Astrocyte (in vitro differentiated cells and primary cell): ENCODE measurements around the gene ANAPC7. TPM values are rescaled to one million over a fixed set of nuclear protein-coding genes. Genes with fewer than 3 reads are reported as not detected.
"Not testable (repeated sequence)": the region's sequence is repeated elsewhere in the genome, so short reads cannot be mapped to it uniquely, and the experiment has no call there.

ENCODE experiments used
- DNase-seq: peaks from one replicate; pipeline ENCODE4 v3.0.0-alpha.2; 2010; ENCODE audit warnings: low read depth
- FAIRE-seq: peaks from 2 replicates; lab custom pipeline; 2011; peaks lifted over from hg19 to GRCh38; lab: Jason Lieb, UNC
- H2AFZ ChIP-seq: 2 replicates; pipeline ENCODE4 v1.6.0; 2012; ENCODE audit warnings: low read depth, low read length, inconsistent platforms
- H3K27ac ChIP-seq: 2 replicates; pipeline ENCODE4 v1.5.1; 2011; ENCODE audit warnings: low read depth, low read length, inconsistent platforms
- H3K27me3 ChIP-seq: 2 replicates; pipeline ENCODE4 v1.6.0; 2011; ENCODE audit warnings: low read length, inconsistent platforms; ENCODE audit not compliant: insufficient read depth
- H3K36me3 ChIP-seq: 2 replicates; pipeline ENCODE4 v1.5.1; 2011; ENCODE audit warnings: low read length, inconsistent platforms; ENCODE audit not compliant: insufficient read depth
- H3K4me1 ChIP-seq: 2 replicates; pipeline ENCODE4 v1.5.1; 2011; ENCODE audit warnings: low read length, inconsistent platforms; ENCODE audit not compliant: insufficient read depth
- H3K4me2 ChIP-seq: 2 replicates; pipeline ENCODE4 v1.6.0; 2012; ENCODE audit warnings: low read length, inconsistent platforms
- H3K4me3 ChIP-seq: 2 replicates; pipeline ENCODE4 v1.5.1; 2011; ENCODE audit warnings: low read depth, mild to moderate bottlenecking, low read length, inconsistent platforms; ENCODE audit not compliant: insufficient read depth
- H3K79me2 ChIP-seq: 2 replicates; pipeline ENCODE4 v1.6.0; 2012; ENCODE audit warnings: mild to moderate bottlenecking, low read length, inconsistent platforms; ENCODE audit not compliant: insufficient read depth
- H3K9ac ChIP-seq: 2 replicates; pipeline ENCODE4 v1.6.0; 2012; ENCODE audit warnings: mild to moderate bottlenecking, low read length, inconsistent platforms
- H3K9me3 ChIP-seq: 2 replicates; pipeline ENCODE4 v1.5.1; 2012; ENCODE audit warnings: low read depth, mild to moderate bottlenecking, low read length, inconsistent platforms; ENCODE audit not compliant: insufficient read depth
- H4K20me1 ChIP-seq: 2 replicates; pipeline ENCODE4 v1.6.0; 2012; ENCODE audit warnings: low read length, inconsistent platforms; ENCODE audit not compliant: insufficient read depth
- H3K27ac Mint-ChIP-seq: one replicate; pipeline ENCODE4 v1.8.0; 2021; ENCODE audit warnings: mild to moderate bottlenecking, mixed read lengths; ENCODE audit not compliant: unreplicated experiment
- H3K27me3 Mint-ChIP-seq: one replicate; pipeline ENCODE4 v1.8.0; 2021; ENCODE audit warnings: low read depth, mixed read lengths; ENCODE audit not compliant: unreplicated experiment
- H3K36me3 Mint-ChIP-seq: one replicate; pipeline ENCODE4 v1.8.0; 2021; ENCODE audit warnings: low read depth, mixed read lengths; ENCODE audit not compliant: unreplicated experiment
- H3K4me1 Mint-ChIP-seq: one replicate; pipeline ENCODE4 v1.8.0; 2021; ENCODE audit warnings: low read depth, mixed read lengths; ENCODE audit not compliant: unreplicated experiment
- H3K4me3 Mint-ChIP-seq: one replicate; pipeline ENCODE4 v1.8.0; 2021; ENCODE audit warnings: mild to moderate bottlenecking, moderate library complexity, mixed read lengths; ENCODE audit not compliant: unreplicated experiment
- H3K9me3 Mint-ChIP-seq: one replicate; pipeline ENCODE4 v1.8.0; 2021; ENCODE audit warnings: mild to moderate bottlenecking, mixed read lengths; ENCODE audit not compliant: unreplicated experiment
- EZH2 ChIP-seq: IDR thresholded peaks from 2 replicates; pipeline ENCODE4 v1.6.1; 2012; ENCODE audit warnings: mild to moderate bottlenecking, low read length, inconsistent platforms; ENCODE audit not compliant: insufficient read depth
- total RNA-seq: library from RNA; stranded (reverse); gene quantifications from 2 replicates; pipeline ENCODE4 v1.2.1, GENCODE V29; 2021
- TF ChIP-seq, protein P1 (sequence below): IDR thresholded peaks from 2 replicates; pipeline ENCODE4 v1.5.1; 2011; ENCODE audit warnings: low read depth, mild to moderate bottlenecking, inconsistent platforms, low read length, moderate library complexity; ENCODE audit not compliant: insufficient read depth

ANAPC7 gene
- total RNA-seq, 1 donor from 2014 or later: 50.7 TPM

GRCh38 chr12:110417113-110417512 lies 13.6 kb upstream of the ANAPC7 start:
- not testable (repeated sequence) for H3K27me3 Mint-ChIP-seq, H3K79me2 ChIP-seq, H3K9me3 ChIP-seq, H3K27ac Mint-ChIP-seq, H3K27ac ChIP-seq, H3K4me1 Mint-ChIP-seq, H3K36me3 Mint-ChIP-seq, H3K4me3 ChIP-seq, H3K4me3 Mint-ChIP-seq, H2AFZ ChIP-seq, H3K4me2 ChIP-seq, H3K9ac ChIP-seq, DNase-seq, H3K9me3 Mint-ChIP-seq, H3K4me1 ChIP-seq, FAIRE-seq, H3K36me3 ChIP-seq, H4K20me1 ChIP-seq, H3K27me3 ChIP-seq

GRCh38 chr12:110410086-110410485 lies 6.6 kb upstream of the ANAPC7 start:
- not testable (repeated sequence) for H3K9me3 ChIP-seq, H3K36me3 Mint-ChIP-seq
- H2AFZ ChIP-seq: peak overlapping the region; percentile 41

DNA sequence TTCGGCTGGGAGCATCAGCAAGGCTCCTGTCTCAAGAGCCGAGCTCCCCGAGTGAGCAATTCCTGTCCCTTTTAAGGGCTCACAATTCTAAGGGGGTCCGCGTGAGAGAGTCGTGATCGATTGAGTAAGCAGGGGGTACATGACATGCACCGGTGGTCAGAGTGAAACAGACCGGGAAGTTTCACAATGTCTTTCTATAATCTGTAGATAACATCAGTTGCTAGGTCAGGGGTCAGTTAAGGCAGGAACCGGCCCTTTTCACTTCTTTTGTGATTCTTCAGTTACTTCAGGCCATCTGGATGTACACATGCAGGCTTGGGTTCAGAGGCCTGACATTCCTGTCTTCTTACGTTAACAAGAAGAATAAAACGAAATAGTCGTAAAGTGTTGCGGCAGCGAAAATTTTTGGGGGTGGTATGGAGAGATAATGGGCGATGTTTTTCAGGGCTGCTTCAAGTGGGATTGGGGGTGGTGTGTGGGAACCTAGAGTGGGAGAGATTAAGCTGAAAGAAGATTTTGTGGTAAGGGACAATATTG lies 1.7 kb upstream of the ANAPC7 start:
- H4K20me1 ChIP-seq, H3K4me3 ChIP-seq, H3K27me3 Mint-ChIP-seq, H3K27ac ChIP-seq, H3K9me3 ChIP-seq, DNase-seq, H3K27me3 ChIP-seq, H3K4me1 Mint-ChIP-seq, H3K4me2 ChIP-seq, H3K4me3 Mint-ChIP-seq, H3K9me3 Mint-ChIP-seq, H3K36me3 ChIP-seq, H3K27ac Mint-ChIP-seq, FAIRE-seq, H3K9ac ChIP-seq: not testable (repeated sequence)
- peaks cover 32% of the 10 kb centered on the region for H3K79me2 ChIP-seq
- peak overlapping the region; percentile 99 for H2AFZ ChIP-seq
- peaks cover 10% of the 10 kb centered on the region for H3K36me3 Mint-ChIP-seq
- peaks cover 10% of the 10 kb centered on the region for H3K4me1 ChIP-seq

More at GRCh38 chr12:110410086-110410485, 6.6 kb upstream of the ANAPC7 start:
- H3K9ac ChIP-seq, H3K79me2 ChIP-seq, H3K4me1 ChIP-seq, H3K27ac ChIP-seq, H3K27me3 Mint-ChIP-seq, H3K4me3 ChIP-seq, H3K9me3 Mint-ChIP-seq, H3K27me3 ChIP-seq, H3K4me3 Mint-ChIP-seq, H3K36me3 ChIP-seq, FAIRE-seq, H4K20me1 ChIP-seq: not testable (repeated sequence)
- DNase-seq: peak; percentile 39
- H3K4me2 ChIP-seq: peak overlapping the region; percentile 30
- H3K27ac Mint-ChIP-seq: peak overlapping the region; percentile 6
- peaks cover 11% of the 10 kb centered on the region for H3K4me1 Mint-ChIP-seq

- peak overlapping the region; percentile 100 for H3K4me3 Mint-ChIP-seq
- FAIRE-seq: no peak
Observed at GRCh38 chr12:110403976-110404682, 621 bp upstream of the ANAPC7 start.

More at GRCh38 chr12:110403976-110404682, 621 bp upstream of the ANAPC7 start:
- H3K4me3 ChIP-seq: peak overlapping the region; percentile 92
- no peaks in the 10 kb centered on the region for H3K9me3 ChIP-seq
- Mint-ChIP-seq H3K9me3 (no peaks in the 10 kb centered on the region), H3K27ac (peak overlapping the region; percentile 100), H3K36me3 (peaks cover 11% of the 10 kb centered on the region), H3K4me1 (peaks cover 3% of the 10 kb centered on the region), H3K27me3 (no peaks in the 10 kb centered on the region)
- peak overlapping the region; percentile 99 for H2AFZ ChIP-seq
- H3K4me2 ChIP-seq: peak overlapping the region; percentile 91
- no peak for TF ChIP-seq EZH2
- TF ChIP-seq, protein P1, sequence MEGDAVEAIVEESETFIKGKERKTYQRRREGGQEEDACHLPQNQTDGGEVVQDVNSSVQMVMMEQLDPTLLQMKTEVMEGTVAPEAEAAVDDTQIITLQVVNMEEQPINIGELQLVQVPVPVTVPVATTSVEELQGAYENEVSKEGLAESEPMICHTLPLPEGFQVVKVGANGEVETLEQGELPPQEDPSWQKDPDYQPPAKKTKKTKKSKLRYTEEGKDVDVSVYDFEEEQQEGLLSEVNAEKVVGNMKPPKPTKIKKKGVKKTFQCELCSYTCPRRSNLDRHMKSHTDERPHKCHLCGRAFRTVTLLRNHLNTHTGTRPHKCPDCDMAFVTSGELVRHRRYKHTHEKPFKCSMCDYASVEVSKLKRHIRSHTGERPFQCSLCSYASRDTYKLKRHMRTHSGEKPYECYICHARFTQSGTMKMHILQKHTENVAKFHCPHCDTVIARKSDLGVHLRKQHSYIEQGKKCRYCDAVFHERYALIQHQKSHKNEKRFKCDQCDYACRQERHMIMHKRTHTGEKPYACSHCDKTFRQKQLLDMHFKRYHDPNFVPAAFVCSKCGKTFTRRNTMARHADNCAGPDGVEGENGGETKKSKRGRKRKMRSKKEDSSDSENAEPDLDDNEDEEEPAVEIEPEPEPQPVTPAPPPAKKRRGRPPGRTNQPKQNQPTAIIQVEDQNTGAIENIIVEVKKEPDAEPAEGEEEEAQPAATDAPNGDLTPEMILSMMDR: no peak
- H3K27ac ChIP-seq: peak overlapping the region; percentile 98
- peaks cover 7% of the 10 kb centered on the region for H3K36me3 ChIP-seq
- H3K4me1 ChIP-seq: peaks cover 10% of the 10 kb centered on the region
- peak; percentile 27 for DNase-seq
- no peaks in the 10 kb centered on the region for H4K20me1 ChIP-seq
- peak overlapping the region; percentile 95 for H3K9ac ChIP-seq
- peaks cover 42% of the 10 kb centered on the region for H3K79me2 ChIP-seq
- H3K27me3 ChIP-seq: no peaks in the 10 kb centered on the region
